Left kidney (tissue), 2 donors: ENCODE data around the gene LIPF. TPM values are rescaled to one million over a fixed set of nuclear protein-coding genes. Genes with fewer than 3 reads are reported as not detected.
A peak's percentile ranks its signal among the peaks of the same experiment; 100 is the strongest.
"Not testable (repeated sequence)": the region's sequence is repeated elsewhere in the genome, so short reads cannot be mapped to it uniquely, and the experiment has no call there.

Experiments used
- DNase-seq: peaks from one replicate; pipeline ENCODE4 v3.0.0-alpha.2; 2013
- polyA plus RNA-seq: library from polyadenylated mRNA; unstranded; fragments of 120-200 nt; gene quantifications from one replicate; pipeline ENCODE4 v1.2.1, GENCODE V29; 2013; ENCODE audit not compliant: insufficient read length

LIPF gene
- polyA plus RNA-seq, 1 donor: 0.47 TPM

DNA sequence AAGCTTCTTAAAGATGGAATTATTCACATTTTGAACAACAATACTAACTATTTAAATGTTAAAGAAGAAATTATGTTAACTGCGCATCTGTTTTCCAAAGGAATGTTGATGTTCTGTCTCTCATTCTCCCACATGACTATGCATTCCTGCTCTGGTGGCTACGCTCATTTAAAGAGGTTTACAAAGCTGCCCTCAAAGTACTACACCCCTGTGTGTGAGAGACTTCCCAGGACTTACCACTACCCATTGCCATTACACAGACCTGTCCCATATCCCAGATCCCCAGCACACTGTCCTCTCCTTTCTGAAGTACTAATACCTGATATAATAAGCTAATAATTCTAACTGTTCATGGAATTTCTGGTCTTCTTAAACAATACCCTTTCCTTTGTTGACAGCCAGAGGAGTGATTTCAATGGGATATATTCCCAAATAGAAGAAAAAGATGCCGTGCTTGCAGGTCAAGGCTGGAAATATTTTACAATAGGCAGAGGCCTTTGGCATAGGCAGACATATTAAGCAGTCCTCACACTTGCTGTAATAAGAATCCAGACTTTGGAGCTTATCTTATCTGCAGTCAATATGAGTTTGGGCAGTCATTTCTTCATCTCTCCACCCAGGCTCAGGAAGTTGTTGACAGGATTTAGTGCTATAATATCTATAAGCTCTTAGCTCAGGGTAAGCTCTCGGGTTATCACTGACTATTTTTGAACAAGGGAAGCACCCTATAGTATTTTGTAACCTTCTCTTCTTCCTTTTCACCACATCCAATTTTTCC lies 12.2 kb downstream of the LIPF start:
- DNase-seq: no peak

DNA sequence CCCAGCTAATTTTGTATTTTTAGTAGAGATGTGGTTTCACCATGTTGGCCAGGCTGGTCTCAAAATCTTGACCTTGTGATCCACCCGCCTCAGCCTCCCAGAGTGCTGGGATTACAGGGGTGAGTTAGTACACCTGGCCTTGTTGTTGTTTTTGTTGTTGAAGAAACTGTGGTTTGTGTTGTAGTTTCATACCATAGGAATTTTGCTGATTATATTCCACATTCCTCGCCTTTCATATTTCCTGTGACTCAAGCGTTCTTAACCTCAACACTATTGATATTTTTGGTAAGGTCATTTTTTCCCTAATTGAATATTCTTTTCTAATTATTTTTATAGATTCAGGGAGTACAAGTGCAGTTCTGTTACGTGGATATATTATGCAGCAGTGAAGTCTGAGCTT lies 16.7 kb downstream of the LIPF start:
- DNase-seq: no peak

DNA sequence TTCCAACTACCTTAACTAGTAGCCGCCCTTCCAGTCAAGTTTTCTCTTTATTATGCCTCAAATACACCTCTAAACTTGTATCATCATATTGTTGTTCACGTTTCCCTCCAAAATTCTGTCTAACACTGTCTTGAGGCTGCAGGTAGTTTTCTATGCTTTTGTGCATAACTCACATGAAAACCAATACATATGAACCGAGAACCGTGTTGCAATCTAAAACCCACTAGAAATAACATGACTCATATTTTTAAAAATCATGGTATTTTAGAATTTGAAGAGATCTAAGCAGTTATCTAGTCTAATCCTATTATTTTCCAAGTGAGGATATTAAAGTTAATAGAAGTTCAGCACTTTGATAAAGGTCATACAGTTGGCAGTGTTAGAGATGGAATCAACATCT lies 18.2 kb downstream of the LIPF start:
- DNase-seq: no peak

DNA sequence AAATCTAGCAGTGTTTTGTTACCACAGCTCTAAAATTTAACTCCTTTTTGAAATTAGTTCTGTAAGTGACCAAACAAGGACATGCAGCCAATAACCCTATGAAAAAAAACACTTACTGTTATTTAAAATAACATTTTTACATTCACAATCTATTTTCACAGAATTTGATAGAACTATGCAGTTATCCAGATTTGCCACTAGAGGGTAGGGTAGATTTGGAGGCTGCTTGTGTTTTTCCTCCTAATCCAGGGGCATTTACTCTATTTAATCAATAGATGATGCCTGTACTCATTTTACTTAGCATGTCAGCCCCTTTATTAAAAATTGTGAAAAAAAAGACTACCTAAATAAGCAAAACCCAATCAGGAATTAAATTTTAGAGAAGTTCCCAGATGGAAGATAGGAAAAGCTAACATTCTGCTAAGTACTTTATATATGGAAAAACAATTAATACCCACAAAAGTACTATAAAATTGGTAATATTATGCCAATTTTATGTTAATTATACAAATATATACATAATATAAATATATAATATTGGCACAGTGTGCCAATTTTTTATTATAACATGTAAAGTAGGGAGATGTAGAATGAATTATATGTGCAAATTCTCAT lies 23.7 kb downstream of the LIPF start:
- no peak for DNase-seq

DNA sequence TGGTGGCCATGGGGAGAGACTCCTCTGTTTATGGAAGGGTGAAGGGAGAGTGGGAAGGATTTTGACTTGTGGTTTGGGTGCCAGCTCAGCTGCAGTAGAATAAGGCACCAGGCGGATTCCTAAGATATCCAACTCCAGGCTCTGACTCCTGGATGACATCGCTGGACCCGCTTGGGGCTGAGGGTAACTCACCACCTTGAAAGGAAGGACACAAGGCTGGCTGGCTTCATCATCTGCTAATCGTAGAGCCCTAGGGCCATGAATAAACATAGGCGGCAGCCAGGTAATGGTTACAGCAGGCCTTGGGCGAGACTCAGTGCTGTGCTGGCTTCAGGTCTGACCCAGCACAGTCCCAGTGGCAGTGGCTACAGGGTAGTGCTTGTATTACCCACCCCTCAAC lies 25.1 kb downstream of the LIPF start:
- no peak for DNase-seq

DNA sequence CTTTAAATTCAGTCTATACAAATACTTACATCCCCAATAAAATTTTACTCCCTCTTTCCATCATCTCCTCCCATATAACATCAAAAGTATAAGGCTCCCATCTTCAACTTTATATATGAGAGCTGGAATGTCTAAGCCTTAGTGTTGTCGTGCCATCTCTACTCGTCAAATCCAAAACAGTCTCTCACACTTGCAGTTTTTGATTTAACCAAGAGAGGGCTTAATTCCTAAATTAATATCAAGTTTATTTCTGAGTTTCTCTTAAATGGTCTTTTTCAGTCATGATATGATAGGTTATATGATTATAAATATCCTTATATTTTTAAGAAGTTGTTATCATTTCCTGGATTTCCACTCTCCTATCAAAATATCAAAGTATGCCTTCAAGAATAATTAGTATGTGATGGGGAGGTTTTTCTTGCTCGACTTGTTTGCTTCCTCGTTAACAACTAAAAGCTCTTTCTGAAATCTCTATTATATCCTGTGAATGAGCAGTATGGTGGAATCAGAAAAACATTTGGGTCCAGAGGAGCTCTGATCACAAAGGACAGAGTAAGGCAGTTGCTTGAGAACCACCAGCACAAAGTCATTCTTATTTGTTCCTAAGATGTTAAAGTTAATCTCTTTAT lies 29.3 kb downstream of the LIPF start:
- DNase-seq: no peak

DNA sequence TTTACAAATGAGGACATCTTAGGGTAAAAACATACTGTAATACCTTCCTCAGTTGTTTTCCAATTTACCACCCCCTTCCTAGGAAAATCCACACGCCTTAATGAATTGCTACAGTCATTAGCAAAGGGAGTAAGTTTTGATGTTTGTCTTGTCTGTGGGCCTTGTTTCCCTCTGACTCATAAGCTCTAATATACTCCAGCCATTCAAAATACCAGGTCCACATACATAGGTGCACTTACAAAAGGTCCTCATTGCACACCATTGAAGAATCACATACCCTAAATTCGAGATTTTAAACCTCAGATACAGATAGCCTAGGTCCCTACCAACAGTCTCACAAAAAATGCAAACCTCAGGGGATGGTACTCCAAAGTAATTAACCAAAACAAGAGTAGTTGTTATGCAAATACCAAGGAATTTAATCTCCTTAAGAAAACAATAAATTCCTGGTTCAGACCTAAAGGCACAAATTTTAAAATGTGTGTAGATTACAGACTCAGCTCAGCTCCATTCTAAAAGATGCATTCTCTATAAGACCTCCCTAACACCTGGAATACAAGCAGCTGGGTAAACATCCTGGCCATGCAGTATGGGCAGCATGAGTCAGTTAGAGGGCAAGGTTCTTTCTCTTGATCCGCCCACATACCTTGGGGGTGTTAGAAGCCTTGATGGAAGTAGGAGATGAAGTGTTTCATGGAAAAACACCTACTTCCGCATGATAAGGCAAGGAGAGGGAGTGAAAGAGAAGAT lies 38.8 kb downstream of the LIPF start:
- peak; percentile 13 for DNase-seq

DNA sequence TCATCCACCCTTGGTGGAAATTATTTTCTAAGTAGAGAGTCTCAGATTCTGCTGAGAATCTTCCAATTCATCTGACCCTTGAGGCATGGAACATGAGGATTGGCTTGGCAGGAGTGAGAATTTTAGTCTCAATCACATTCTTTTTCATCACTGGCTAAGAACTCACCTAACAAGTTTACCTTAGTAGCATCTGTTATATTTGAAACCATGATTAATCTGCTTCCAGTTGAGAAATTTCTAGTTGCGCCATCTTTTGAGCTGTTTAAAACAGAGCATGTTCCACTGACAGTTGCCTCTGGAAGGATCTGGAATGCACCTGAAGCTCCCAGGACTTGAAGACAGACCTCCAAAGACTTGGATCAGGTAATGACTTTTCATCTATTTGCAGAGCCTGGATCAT lies 41.7 kb downstream of the LIPF start, which contains the start of gene LIPK:
Gene LIPK, plus strand, starts transcription at position 292 of the 400 bp plus-strand sequence. CDS start 18,295 bp downstream, outside the sequence.
- no peak for DNase-seq

DNA sequence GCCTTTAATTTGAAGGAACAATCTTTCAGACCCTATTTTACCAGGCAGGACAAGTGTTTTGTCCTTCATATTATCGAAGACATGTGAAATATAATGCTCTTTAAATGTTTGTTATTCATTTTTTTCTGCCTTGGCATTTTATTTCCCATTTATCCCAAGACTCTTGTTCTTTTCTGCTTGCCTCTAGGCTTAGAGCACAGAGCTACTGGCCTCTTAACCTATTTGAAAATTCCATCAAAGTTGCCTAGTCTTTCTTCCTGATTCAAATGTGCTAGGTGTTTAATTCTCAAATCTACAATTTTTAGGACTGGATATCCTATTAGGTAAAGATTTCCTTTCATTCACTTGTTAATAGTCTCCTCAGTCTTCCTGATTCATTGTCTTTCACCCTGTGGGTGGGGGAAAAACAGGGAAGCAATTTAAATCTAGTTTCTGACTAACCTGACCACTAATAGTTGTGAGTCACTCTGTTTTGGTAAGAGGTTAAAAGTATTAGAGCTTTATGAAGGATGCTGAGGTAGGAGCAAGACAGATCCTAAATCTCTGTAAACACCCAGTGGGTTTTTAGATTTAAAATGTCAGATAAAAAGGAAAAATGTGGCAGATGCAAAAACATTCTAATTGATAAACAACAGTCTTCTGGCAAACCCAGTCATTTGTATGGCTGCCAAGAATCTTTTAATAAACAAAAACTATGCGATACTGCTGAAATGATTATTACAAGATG lies 43.4 kb downstream of the LIPF start:
- DNase-seq: no peak

DNA sequence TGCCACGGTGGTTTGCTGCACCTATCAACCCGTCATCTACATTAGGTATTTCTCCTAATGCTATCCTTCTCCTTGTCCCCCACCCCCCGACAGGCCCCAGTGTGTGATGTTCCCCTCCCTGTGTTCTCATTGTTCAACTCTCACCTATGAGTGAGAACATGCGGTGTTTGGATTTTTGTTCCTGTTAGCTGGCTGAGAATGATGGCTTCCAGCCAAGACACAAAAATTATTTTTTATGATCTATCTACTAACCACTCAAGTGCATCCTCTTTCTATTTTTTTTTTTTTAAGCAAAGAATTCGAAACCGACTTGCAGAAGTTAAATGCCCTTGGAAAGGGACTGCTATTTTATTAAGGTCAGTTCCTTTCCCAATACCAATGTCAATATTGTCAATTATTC lies 45.1 kb downstream of the LIPF start:
- not testable (repeated sequence) for DNase-seq

DNA sequence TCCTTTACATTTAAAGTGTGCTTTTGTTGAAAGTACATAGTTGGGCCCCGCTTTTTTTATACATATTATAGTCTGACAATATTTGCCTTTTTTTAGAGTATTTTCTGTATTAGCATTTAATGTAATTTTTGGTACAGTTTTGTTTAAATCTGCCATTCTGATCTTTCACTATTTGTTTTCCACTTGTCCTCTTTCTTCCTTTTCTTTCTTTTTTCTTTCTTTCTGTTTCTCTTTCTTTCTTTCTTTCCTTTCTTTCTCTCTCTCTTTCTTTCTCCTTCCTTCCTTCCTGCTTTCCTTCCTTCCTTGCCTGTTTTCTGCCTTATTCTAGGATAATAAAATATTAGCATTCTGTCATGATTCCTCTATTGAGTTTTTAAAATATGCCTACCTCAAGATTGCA lies 51.3 kb downstream of the LIPF start:
- no peak for DNase-seq

DNA sequence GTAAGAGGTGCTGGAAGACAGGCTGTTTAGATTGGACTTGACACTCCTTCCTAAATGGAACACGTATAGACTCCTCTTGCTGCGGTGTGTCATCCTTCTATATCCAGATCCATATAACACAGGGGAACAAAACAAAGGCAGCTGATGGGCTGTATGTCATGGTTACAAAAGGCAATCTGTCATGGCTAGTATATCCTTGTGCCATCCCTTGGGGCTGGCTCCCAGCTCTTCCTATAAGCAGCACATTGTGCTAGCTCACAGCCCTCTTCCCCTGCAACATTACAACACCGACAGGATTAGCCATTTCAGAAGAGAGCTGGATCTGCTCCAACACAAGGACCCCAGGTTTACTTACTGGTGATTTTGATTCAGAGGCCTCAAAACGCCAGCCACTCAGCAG lies 57.1 kb downstream of the LIPF start:
- DNase-seq: no peak

DNA sequence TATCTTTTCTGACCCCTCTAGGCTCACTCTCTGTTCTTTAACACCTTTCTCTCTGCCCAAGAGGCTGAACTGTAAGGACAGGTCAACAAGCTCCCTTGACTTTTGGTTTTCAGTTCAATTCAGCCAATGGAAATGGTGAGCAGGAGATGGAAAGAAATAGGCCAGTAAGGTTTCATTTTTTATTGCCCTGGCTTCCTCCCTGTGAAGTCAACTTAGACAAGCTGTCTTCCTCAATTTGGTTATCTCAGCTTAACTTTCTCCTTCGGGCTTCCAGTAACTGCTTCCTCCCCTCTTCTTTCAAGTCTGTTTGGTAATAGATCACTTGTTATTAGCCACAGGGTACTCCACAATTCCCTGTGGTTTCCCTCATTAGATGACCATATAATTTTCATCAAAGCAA lies 61.6 kb downstream of the LIPF start:
- DNase-seq: no peak

DNA sequence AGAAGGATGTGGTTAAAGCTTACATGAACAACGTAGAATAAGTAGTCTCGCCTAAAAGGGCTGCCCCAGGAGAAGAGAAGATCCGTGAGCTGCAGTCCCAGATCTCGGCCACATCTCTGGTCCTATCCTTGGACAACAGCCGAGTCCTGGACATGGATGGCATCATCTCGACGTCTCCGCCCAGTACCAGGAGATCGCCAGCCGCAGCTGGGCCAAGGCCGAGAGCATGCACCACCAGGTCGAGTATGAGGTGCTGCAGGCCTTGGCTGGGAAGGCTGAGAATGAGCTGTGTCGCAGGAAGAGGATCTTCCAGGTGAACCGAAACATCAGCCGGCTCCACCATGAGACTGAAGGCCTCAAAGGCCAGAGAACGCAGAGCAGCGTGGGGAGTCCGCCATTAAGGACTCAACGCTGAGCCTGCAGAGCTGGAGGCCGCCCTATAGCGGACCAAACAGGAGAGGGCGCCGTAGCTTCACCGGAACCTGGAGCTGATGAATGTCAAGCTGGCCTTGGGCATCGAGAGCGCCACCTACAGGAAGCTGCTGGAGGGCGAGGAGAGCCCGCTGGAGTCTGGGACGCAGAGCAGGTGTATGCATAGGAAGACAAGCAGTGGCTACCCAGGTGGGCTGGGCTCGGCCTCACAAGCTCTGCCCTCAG lies 64.0 kb downstream of the LIPF start:
- DNase-seq: no peak

Other genes with a start within 250 kb of the LIPF start
- gene RNLS, start 81.1 kb upstream of the LIPF start, polyA plus RNA-seq: 15.3 TPM
- 0.10 TPM for gene LIPJ, start 77.7 kb upstream of the LIPF start, polyA plus RNA-seq
- gene LIPK, start 41.8 kb downstream of the LIPF start, polyA plus RNA-seq: not detected
- not detected for gene LIPN, start 95.6 kb downstream of the LIPF start, polyA plus RNA-seq
- gene LIPM, start 138.3 kb downstream of the LIPF start, polyA plus RNA-seq: not detected
- 0.28 TPM for gene ANKRD22, start 187.4 kb downstream of the LIPF start, polyA plus RNA-seq
- gene STAMBPL1, start 215.8 kb downstream of the LIPF start, polyA plus RNA-seq: 2.3 TPM